ENCODE measurements around the gene ZNF19.

DNA sequence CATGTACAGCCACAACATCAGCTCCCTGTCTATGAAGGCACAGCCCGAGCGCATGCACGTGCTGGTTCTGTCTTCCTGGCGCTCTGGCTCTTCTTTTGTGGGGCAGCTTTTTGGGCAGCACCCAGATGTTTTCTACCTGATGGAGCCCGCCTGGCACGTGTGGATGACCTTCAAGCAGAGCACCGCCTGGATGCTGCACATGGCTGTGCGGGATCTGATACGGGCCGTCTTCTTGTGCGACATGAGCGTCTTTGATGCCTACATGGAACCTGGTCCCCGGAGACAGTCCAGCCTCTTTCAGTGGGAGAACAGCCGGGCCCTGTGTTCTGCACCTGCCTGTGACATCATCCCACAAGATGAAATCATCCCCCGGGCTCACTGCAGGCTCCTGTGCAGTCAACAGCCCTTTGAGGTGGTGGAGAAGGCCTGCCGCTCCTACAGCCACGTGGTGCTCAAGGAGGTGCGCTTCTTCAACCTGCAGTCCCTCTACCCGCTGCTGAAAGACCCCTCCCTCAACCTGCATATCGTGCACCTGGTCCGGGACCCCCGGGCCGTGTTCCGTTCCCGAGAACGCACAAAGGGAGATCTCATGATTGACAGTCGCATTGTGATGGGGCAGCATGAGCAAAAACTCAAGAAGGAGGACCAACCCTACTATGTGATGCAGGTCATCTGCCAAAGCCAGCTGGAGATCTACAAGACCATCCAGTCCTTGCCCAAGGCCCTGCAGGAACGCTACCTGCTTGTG is 47.8 kb upstream of the ZNF19 start:
- TF ChIP-seq, protein P1, sequence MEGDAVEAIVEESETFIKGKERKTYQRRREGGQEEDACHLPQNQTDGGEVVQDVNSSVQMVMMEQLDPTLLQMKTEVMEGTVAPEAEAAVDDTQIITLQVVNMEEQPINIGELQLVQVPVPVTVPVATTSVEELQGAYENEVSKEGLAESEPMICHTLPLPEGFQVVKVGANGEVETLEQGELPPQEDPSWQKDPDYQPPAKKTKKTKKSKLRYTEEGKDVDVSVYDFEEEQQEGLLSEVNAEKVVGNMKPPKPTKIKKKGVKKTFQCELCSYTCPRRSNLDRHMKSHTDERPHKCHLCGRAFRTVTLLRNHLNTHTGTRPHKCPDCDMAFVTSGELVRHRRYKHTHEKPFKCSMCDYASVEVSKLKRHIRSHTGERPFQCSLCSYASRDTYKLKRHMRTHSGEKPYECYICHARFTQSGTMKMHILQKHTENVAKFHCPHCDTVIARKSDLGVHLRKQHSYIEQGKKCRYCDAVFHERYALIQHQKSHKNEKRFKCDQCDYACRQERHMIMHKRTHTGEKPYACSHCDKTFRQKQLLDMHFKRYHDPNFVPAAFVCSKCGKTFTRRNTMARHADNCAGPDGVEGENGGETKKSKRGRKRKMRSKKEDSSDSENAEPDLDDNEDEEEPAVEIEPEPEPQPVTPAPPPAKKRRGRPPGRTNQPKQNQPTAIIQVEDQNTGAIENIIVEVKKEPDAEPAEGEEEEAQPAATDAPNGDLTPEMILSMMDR (IDR thresholded peaks at IDR 0.05): no peak
- TF ChIP-seq POLR2A (IDR thresholded peaks at IDR 0.05): no peak

Measured in body of pancreas (tissue), 4 donors.